Measurements from ENCODE around the gene ZDHHC19.
"Not testable (repeated sequence)": the region's sequence is repeated elsewhere in the genome, so short reads cannot be mapped to it uniquely, and the experiment has no call there.

The ZDHHC19 gene

DNA sequence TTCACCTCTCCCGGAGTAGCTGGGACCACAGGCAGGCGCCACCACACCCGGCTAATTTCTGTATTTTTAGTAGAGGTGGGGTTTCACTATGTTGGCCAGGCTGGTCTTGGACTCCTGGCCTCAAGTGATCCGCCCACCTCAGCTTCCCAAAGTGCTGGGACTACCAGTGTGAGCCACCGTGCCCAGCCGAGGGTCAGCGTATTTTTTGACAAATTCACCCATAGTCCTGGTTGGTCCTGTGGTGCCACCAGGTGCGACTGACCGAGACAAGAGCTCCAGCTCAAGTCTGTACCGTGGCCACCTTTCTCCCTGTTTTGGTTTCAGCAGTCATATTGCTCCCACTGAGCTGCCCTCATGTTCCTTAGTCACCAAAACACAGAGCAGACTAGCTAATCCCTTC lies 13.9 kb upstream of the ZDHHC19 start:
- DNase-seq (ENCODE audit: low spot score) = no peak

DNA sequence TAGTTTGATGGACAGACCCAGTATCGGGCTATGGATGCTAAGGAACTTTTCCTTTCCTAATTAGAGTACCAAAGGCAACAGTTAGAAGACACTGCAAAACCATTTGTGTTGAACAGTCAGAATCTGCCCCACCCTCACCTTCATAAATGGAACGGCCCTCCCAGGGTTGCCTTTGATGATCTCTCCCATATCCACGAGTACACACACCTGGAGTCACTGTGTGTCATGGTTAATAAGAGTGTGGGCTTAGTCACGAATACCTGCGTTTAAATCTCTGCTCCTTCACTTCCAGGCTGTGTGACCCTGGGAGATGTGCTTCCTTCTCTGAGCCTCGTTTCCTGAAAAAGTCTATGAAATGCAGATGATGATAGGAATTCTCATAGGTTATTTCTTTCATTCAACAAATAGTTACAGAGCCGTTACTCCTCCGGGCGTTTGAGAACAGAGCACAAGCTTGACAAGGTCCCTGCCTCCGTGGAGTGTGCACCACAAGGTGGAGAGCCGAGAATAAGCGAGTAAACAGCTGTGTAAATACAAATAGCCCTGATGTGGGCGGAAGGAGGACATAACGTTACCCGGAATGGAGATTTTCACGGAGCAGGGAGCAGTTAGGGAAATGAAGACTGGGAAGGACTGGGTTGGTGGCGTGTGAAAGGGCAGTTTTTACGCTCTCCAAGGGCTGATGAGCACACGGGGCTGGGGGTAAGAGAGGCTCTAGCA lies 11.8 kb upstream of the ZDHHC19 start:
- DNase-seq (ENCODE audit: low spot score) = no peak

DNA sequence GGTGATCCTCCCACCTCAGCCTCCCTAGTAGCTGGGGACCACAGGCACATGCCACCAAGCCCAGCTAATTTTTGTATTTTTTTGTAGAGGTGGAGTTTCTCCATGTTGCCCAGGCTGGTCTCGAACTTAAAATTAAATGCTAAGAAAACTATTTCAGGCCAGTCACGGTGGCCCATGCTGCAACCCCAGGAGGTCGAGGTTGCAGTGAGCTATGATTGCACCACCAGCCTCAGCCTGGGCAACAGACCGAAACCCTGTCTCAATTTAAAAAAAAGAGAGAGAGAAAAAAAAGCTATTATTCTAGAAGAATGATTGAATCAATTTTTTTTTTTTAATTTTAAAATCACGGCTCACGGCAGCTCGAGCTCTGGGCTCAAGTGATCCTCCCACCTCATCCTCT lies 9.8 kb upstream of the ZDHHC19 start:
- DNase-seq (ENCODE audit: low spot score) = no peak

DNA sequence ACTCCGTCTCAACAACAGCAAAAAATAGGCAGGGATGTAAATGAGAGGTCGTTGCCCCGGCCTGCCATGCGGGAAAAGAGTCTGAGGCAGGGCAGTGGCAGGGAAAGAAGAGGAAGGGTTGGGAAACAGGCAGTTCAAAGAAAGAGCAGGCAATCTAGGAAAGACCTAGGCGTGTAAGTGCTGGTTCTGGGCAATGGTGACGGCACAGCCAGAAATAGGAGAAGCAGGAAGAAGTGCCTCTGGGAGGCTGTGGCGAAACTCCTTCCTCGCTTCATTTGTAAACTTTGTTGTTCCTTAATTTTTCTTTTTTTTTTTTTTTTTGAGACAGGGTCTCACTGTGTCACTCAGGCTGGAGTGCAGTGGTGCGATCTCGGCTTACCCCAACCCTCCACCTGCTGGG lies 9.4 kb upstream of the ZDHHC19 start:
- DNase-seq (ENCODE audit: low spot score) = no peak

DNA sequence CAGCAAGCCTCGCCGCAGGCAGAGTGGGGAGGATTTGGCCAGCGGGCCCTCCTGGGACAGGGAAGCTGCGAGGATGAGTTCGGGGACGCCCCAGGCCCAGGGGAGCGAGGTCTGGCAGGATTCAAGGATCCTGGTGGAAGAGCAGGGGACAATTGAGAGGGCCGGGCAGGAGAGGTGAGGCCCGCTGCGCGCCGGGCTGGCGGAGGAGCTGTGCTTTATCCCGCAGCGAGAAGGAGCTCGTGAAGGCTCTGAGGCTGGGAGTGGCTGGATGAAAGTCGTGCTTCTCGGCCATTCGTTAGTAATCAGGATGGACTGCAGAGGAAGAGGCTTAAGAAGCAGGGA lies 8.7 kb upstream of the ZDHHC19 start:
- DNase-seq (ENCODE audit: low spot score) = no peak

DNA sequence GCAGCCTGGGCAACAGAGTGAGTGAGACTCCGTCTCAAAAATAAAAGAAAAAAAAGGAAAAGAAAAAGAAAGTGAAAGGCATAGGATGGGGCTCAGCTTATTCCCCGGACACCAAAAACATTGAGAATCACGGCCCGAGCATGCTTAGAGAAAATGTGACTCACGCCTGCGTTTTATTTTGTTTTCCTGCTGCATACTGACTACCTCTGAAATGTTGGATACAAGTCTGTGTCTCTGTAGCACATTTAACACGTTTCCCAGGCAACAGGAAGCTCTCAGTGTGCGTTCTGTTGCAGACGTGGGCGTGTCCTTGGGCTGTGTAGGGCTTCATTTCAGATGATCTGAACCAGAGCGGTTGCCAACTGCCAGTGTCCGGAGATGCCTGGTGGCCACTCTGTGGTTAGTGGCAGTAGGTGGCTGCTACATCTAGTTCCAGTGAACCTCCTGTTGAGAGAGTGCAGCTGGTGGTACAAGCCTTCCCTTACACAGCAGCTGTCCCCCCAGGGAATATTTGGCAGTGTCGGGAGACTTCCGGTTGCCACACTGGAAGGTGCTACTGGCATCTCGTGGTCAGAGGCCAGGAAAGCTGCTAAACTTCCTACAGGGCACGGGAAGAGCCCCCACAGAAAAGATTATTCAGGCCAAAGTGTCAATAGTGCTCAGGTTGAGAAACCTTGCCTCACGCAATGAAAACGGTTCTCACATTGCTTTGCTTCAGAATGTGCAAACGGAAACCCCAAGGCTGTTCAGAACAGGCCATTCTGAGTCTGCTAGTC lies 8.2 kb upstream of the ZDHHC19 start:
- DNase-seq (ENCODE audit: low spot score) = peak; percentile 78

DNA sequence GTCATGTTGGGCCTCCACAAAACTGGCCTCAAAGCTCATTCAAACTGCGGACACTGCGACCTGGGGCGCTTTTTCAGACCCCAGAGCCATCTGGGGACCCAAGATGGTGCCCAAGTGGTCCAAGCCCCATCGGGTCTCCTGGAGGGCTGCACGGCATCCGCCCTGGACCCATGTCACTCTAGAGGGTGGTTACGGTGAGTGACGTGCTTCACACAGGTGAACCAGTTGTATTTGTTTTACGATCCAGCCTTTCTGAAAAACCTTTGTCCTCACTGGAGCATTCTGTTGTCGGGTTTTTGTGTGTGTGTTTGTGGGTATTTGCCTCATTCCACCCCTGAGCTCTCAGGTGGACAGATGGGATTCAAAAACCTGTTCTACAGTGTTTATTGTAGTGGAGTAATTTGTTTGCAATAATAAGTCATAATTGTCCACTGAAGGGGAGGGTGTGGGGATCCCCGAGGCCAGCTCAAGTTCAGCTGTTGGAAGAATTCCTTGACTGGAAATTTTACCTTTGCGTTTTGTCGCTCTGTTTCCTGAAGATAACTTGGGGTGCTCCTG lies 7.0 kb upstream of the ZDHHC19 start:
- DNase-seq (ENCODE audit: low spot score) = no peak

DNA sequence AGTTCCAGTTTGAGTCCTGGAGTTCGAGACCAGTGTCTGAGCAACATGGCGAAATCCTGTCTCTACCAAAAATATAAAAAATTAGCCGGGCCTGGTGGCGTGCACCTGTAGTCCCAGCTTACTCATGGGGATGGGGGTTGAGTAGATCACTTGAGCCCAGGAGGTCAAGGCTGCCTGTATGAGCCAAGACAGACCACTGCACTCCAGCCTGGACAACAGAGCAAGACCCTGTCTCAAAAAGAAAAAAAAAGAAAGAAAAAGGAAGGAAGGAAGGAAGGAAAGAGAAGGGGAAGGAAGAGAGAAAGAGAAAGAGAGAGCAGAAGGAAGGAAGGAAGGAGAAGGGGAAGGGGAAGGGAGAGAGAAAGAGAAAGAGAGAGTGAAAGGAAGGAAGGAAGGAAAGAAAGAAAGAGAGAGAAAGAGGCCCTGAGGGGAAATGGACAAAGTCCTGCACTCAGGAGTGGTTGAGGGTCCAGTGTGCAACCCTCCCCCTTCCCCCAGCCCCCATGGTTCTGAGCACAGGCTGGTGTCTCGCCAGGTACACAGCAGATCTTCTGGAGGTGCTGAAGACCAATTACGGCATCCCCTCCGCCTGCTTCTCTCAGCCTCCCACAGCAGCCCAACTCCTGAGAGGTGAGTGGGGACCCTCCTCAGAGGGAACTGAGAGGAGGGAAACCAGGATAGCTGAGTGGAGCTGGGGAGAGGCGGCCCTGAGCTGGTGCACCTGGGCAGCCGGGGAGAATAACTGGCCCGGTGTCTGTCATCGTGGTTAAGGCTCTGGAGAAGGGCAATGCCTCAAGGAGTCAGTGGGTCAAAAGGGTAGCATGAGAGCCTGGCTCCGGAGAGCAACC lies 6.3 kb upstream of the ZDHHC19 start:
- DNase-seq (ENCODE audit: low spot score) = no peak

DNA sequence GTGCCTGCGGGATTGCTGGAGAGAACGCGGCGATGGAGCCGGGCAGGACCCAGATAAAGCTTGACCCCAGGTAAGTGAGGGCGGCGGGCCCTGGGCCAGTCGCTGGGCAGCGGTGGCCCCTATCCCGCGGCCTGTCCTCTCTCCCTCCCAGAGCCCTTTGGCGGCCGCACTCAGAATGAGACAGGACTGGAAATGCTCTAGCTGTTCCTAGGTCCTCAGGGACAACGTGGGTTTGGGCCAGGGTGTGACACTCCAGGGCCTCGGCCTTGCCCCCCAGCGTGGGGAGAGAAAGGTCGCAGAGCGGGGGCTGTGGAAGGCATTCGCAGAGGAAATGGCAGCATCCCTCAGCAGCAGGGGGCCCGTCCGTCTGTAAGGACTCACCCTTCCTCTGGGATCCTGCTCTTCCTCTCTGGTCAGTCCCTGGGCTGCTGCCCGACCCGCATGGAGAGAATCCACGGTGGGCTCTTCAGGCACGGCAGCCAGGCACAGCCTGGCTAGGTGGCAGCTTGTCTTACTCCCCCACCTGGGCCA lies 5.5 kb upstream of the ZDHHC19 start:
- DNase-seq (ENCODE audit: low spot score) = no peak

DNA sequence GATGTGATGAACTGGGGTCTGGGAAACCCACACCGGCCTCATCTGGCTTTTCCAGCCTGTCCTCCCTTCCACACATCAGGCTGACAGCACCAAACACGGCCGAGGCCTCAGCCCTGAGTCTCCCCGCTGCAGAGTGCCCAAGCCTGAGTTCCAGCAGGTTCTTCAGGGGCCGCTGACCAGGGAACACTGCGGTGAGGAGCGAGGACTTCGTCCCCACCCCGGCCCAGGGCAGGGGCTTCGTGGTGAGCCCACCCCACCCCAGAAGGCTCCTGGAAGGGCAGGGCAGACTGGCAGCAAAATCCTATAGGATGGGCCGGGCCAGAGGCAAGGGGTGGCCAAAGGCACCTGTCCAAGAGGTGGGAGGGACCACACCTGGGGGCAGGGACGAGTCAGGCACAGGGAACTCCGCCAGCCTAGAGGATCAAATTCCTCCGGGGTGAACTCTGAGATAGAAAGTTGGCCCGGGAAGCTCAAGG lies 4.9 kb upstream of the ZDHHC19 start, which contains the start of gene SLC51A:
Gene SLC51A (plus strand): TSS at position 446 of the 476 bp plus-strand sequence. CDS start 179 bp downstream, outside the sequence.
- no peak for DNase-seq (ENCODE audit: low spot score)

DNA sequence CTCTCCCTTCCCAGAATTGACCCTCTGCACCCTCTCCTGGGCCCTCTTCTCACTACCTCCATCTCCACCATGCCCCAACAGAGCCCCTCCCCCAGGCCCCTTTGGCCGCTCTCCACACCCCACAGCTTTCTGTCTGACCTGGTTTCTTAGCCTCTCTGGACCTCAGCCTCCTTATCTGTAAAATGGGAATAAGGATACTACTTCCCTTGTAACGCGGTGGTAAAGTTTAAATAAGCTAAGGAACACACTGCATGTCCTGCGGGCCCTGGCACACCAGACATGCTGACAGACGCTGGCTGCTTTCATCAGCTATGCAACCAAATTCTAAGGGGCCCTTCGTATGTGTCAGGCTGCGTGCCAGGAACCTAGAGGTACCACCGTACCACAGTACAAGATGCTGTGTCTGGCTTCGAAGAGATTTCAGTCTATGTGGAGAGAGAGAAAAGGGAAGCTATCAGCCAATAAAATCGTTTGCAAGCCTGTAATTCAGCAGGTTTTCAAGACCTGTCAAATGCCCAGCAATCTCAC lies 4.4 kb upstream of the ZDHHC19 start:
- DNase-seq (ENCODE audit: low spot score) = no peak

DNA sequence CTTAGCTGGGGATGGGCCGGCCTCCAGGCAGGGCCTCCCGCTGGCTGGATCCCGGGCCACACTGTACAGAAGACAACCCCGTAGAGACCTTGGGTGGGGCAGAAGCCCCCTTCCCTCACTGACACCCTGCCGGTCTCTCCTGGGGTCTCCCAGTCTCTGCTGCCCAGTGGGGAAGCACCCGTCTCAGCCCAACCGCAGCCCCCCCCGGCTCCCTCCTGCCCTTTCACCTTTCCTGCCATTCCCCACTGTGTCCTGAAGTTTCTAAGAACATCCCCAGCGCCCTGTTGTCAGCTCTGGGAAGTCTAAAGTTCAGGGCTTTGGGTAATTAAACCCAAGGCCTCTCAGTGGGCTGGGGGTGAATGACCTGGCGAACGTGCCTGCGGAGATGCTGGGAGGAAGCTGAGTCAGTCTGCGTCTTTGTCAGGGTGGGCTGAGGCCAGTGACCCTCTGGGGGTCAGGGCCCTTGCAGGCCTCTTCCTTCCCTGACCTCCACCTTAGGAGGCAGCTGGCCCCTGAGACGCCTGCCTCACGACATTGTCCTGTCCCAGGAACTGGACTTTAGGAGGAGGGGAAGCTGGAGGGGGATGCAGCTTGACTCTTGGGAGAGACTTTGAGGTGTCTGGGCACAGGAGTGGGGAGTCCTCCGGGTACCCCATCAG lies 3.7 kb upstream of the ZDHHC19 start:
- DNase-seq (ENCODE audit: low spot score) = no peak

DNA sequence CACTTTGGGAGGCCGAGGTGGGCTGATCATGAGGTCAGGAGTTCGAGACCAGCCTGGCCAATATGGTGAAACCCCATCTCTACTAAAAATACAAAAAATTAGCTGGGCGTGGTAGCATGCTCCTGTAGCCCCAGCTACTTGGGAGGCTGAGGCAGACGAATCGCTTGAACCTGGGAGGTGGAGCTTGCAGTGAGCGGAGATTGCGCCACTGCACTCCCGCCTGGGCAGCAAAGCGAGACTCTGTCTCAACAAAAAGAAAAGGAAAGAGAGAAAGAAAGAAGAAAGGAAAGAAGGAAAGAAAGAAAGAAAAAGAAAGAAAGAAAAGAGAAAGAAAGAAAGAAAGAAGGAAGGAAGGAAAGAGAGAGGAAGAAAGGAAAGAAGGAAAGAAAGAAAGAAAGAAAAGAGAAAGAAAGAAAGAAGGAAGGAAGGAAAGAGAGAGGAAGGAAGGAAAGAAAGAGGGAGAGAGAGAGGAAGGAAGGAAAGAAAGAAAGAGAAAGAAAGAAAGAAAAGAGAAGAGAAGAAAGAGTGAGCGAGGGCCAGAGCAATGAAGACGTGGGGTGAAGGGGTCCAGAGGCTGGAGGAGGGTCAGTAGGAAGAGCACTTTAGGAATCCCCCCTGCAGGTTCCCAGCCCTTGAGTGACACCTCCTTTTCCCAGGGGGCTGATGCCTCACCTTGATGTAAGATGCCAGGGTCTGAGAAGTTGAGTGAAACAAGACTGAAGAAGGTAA lies 1.1 kb downstream of the ZDHHC19 start:
- DNase-seq (ENCODE audit: low spot score) = not testable (repeated sequence)

DNA sequence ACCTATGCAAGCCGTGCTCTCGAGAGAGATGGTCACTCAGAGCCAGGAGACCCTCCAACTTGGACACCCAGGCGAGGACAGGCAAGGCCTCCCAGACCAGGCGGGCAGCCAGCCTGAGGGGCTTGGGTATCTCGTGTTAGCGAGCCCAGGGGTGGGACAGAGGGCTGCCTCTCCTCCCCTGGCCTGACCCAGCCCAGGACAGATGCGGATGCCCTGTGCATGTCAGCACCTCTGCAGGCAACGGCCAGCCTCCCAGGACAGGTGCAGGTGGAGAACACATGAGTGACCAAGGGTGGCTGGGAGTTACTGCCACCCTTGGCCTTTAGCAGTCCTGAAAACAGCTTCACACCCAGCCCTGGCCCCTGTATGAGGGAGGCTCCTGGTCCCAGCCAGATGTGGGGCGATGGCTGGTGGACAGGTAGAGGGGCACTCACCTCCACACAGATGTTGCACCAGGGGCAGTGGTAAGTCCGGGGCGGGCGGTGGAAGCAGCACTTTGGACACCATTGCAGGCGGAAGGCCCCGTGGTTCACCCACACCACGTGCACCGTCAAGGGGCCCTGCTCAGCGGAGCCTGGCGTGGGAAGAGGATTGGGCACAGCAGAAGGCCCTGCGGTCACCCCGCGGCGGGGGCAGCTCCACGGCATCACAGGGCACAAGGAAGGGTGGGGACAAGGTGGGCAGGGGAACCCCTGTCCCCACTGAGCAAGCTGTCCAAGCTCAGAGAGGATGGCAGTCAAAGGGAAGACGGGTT lies 2.1 kb downstream of the ZDHHC19 start:
- DNase-seq (ENCODE audit: low spot score) = no peak

DNA sequence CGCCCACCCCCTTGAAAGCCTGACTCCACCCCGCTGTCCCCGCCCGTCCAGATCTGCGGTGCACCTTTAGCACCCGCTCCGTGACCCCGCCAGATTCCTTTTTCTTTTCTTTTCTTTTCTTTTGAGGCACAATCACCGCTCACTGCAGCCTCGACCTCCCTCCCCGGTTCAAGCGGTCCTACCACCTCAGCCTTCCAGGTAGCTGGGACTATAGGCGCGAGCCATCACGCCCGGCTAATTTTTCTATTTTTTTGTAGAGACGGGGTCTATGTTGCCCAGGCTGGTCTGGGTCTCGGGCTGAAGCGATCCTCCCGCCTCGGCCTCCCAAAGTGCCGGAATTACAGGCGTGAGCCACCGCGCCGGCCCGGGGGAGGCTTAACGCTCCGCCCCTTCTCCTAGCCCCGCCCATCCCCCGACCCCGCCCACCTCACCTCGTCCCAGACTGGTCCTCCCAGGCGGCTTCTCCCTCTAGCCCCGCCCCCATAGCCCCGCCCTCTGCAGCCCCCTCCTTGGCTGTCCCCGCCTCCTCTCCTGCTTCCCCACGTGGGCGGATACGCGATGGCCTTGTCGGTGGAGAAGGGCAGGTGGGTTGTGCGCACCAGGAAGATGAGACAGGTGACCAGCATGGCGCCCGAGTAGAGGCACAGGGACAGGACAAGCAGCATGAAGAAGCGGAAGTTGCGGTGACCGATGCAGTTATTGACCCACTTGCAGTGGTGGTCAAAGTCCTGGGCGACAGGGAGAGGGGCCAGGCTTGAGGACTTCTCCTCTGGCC lies 3.2 kb downstream of the ZDHHC19 start:
- DNase-seq (ENCODE audit: low spot score) = no peak

DNA sequence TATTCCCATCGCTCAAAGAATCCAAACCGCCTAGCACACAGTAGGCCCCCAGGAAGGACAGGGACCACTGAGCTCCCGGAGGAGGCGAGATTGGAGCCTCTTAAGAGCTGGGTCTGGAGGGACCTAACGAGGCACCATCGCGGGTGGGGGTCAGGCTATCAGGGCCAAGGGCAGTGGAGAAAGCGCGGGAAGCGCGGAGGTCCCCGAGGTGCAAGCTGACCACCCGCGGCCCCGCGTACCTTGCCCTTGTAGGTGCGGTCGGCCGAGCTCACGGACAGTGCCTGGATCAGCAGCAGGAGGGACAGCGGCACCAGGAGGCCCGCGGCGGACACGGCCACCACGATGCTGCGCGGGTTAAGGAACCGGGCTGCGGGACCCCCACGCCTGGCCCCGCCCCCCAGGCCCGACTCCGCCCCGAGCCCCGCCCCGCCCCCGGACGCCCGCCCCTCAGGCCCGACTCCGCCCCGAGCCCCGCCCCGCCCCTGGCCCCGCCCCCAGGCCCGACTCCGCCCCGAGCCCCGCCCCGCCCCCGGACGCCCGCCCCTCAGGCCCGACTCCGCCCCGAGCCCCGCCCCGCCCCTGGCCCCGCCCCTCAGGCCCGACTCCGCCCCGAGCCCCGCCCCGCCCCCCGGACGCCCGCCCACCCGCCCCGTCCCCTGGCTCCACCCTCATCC lies 3.9 kb downstream of the ZDHHC19 start:
- no peak for DNase-seq (ENCODE audit: low spot score)

DNA sequence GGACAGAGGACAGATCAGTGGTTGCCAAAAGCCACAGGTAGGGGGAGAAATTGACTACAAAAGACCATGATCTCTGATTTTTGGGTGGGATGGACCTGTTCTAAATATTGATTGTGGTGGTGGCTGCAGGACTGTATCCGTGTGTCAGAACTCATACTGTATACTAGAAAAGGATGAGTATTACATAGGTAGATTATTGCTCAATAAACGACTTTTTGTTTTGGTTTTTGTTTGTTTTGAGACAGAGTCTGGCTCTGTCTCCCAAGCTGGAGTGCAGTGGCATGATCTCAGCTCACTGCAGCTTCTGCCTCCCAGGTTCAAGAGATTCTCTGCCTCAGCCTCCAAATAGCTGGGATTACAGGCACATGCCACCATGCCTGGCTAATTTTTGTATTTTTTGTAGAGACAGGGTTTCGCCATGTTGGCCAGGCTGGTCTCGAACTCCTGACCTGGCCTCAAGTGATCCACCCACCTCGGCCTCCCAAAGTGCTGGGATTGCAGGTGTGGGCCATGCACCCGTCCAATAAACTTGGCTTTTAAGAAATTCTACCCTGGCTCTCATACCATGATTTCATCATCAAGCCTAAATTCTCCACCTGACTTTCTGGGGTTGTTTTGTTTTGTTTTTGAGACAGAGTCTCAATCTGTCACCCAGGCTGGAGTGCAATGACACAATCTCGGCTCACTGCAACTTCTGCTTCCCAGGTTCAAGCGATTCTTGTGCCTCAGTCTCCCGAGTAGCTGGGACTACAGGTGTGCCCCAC lies 5.6 kb downstream of the ZDHHC19 start:
- not testable (repeated sequence) for DNase-seq (ENCODE audit: low spot score)

DNA sequence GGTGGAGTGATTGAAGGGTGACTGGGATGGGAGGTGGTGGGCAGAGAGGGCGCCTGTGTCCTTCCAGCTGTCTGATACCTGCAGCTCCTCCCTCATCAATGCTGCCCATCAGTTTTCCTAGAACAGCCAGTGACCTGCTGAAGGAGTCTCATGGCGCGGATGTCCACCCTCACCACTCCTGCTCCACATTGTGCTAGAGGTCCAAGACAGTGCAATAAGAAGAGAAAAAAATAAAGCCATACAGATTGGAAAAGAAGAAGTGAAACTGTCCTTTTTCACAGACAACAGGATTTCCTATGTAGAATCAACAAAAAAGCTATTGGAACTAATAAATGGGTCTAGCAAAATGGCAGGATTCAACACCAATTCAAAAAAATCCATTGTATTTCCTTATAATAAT lies 7.4 kb downstream of the ZDHHC19 start:
- DNase-seq (ENCODE audit: low spot score) = no peak
